GM21576 (cell line): ENCODE data around the gene SEC16A.
A peak's percentile ranks its signal among the peaks of the same experiment; 100 is the strongest.

ENCODE experiments used
- ATAC-seq: cut with Tn5 transposase; IDR thresholded peaks from one replicate; pipeline ENCODE4 v1.9.1; 2021; ENCODE audit warnings: mild to moderate bottlenecking, moderate library complexity; ENCODE audit not compliant: unreplicated experiment

Gene SEC16A

GRCh38 chr9:136486823-136487620 lies 4.2 kb upstream of the SEC16A start:
- no peak for ATAC-seq

DNA sequence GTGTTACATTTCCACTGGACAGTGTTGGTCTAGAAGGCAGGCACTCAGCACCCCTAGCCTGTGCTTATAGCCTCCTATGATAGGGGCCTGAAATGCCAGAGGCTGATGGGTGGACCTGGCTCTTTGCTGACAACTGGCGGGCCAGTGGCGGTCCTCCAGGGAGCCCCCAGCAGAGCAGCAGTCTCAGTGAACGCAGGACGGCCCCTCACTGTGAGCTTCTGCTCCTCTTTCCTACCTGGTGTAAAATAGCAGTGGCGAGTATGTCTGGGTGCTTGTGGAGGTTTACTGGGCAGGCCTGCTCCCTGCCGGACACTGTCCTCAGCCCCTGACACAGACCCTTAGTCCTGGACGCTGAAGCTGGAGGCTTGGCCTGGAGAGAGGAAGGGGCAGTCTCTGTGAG lies 3.3 kb upstream of the SEC16A start:
- no peak for ATAC-seq

DNA sequence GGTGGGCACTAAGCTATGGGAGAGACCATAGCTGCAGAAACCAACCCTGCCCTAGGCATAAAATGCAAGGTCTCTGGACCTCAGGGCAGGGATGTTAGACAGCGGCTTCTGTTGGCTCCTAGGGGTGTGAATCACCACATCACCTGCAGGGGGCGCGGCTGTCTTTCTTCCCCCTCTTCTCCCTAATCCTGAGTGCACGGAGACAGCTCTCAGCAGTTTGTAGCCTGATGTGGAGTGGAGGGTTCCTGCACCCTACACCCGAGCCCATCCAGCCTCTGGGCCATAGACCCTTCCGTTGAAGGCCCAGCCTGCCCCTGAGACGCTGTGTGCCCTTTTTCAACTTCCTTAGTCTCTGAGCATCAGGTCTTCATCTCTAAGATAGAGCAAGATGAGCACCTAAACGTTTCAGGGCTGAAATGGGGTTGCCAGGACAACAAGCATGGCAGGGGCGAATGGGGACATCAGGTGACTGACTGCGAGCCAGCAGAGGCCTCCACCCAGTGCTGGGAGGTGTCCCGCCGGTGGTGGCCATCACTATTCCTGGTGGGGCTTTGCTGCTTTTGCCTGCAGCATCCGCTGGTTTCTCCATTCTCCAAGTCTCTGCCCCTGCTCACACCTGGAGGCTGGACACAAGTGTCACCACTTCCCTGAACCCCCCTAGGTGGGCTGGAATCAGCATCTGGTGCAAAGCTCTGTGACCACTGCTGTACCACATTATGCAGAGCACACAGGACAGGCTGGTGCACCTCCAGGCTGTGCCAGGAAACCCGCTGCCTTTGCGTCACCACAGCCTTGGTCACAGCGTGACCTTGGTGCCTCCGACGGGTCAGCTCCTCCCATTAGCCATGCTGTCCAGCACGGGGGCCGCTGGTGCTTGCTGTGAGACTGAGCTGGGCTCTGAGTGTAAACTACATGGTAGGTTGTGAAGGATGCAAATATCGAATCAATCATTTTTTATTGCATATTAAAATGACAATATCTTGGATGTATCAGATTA lies 2.5 kb upstream of the SEC16A start:
- no peak for ATAC-seq

GRCh38 chr9:136484153-136485048 lies 1.6 kb upstream of the SEC16A start:
- no peak for ATAC-seq

- ATAC-seq = peak; percentile 57
Observed at GRCh38 chr9:136483589-136484152, 831 bp upstream of the SEC16A start.

DNA sequence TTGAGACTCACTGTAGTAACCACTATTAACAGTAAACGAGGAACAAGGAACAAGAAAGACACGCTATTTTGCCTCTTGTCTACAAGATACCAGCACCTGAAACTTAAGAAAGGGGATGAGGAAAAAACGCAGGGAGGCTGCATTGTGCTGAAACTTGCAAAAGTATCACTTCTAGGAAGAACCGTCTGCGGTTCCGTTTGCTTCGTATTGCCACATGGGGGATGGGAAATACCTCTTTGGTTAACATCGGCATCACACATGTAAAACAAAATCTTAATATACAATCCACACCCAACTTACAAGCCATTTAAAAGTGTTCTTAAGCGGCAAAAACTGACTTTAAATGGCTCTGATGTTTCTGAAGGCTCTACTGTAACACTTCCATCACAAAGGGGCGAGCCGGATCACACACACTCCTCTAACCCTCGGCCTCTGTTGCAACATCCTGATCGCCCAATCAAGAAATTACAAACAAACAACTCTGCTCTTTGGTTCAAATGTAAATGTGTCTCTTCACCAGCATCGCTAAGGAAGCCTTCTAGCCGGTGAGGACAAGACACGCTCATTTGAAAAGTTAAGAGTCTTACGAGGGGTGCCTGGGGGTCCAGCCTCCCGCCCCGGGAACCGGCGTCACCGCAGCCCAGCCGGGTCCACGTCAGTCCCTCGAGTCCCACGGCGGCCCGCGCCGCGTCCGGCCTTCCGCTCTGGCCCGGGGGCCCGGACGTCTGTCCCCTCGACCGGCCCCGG lies 621 bp downstream of the SEC16A start:
- ATAC-seq = no peak

- ATAC-seq = no peak
Observed at GRCh38 chr9:136481558-136481957, 1.3 kb downstream of the SEC16A start.

- ATAC-seq = no peak
Observed at GRCh38 chr9:136476369-136477150, 6.3 kb downstream of the SEC16A start.

GRCh38 chr9:136474974-136475865 lies 7.6 kb downstream of the SEC16A start:
- no peak for ATAC-seq

GRCh38 chr9:136474021-136474640 lies 8.7 kb downstream of the SEC16A start:
- no peak for ATAC-seq

GRCh38 chr9:136473354-136473721 lies 9.5 kb downstream of the SEC16A start:
- no peak for ATAC-seq

DNA sequence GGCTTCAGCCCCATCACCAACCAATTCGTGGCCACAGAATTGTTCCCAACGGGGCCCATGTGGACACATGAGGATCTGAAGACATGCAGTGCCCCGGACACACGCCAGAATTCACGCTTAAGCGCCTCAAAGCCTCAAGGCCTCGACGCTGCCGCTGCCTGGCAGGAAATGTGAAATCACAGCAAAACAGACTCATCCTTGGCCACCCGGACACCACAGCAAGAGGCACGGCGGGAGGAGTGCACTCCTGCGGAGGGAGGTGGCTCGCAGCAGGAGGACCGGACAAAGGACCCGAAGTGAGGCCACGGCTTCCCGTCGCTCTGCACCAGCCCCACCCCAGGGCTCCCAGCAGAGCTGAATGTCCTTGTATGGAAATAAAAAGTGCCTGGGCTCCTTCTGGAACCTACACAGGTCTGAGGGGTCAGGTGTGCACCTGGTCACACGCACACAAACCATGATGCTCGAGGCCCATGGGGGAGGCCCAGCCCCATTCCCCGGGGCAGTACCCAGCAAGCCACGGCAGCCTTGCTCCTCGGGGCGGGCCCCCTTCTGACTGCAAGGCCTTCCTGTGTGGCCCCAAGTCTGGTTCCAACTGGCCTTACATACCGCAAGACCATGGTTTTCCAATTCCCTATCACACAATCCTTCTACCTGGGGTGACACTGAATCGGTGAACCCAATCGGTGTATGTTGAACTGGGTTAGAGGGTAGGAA lies 10.0 kb downstream of the SEC16A start:
- ATAC-seq = no peak

- ATAC-seq = no peak
Observed at GRCh38 chr9:136471802-136472487, 10.9 kb downstream of the SEC16A start.

GRCh38 chr9:136470792-136471469 lies 11.9 kb downstream of the SEC16A start:
- ATAC-seq = no peak

GRCh38 chr9:136470356-136470755 lies 12.5 kb downstream of the SEC16A start:
- no peak for ATAC-seq

DNA sequence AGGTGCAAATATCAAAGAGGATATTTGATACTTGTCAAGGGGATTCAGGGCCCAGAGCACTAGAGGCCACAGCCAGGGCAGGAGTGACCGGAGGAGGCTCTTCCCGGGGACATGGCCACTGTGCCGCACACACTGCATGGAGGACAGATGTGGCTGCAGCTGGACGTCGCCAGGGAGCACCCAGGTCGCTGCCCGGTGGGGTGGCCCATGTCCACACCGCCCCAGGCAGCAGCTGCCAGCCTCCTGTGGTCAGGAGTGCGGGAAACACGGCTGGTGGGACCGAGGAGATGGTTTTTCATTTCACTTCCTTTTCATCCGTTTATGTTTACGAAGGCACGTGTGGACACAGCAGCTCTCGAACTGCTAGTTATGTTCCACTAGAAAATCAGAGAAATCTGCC lies 15.1 kb downstream of the SEC16A start:
- ATAC-seq = no peak
